GM19463 (cell line): ENCODE measurements around the gene NUSAP1.
"Not testable (repeated sequence)": the region's sequence is repeated elsewhere in the genome, so short reads cannot be mapped to it uniquely, and the experiment has no call there.

ENCODE experiments used
- ATAC-seq: cut with Tn5 transposase; IDR thresholded peaks from one replicate; pipeline ENCODE4 v1.9.1; 2021; ENCODE audit warnings: mild to moderate bottlenecking, moderate library complexity; ENCODE audit not compliant: unreplicated experiment

Gene NUSAP1

GRCh38 chr15:41331833-41332193 is 868 bp upstream of the NUSAP1 start:
- no peak for ATAC-seq

GRCh38 chr15:41333026-41333562 is 413 bp downstream of the NUSAP1 start:
- peak; percentile 14 for ATAC-seq

- no peak for ATAC-seq
These were observed 1.8 kb downstream of the NUSAP1 start for GRCh38 chr15:41334293-41335120.

GRCh38 chr15:41336549-41336948 is 3.9 kb downstream of the NUSAP1 start:
- no peak for ATAC-seq

- ATAC-seq: no peak
These were observed 4.4 kb downstream of the NUSAP1 start for GRCh38 chr15:41337047-41337446.

- no peak for ATAC-seq
These were observed 5.2 kb downstream of the NUSAP1 start for GRCh38 chr15:41337631-41338522.

- ATAC-seq: no peak
These were observed 7.6 kb downstream of the NUSAP1 start for GRCh38 chr15:41340189-41340695.

- no peak for ATAC-seq
These were observed 8.8 kb downstream of the NUSAP1 start for GRCh38 chr15:41341519-41341918.

- no peak for ATAC-seq
These were observed 14.6 kb downstream of the NUSAP1 start for GRCh38 chr15:41347236-41347635.

- no peak for ATAC-seq
These were observed 17.5 kb downstream of the NUSAP1 start for GRCh38 chr15:41350057-41350717.

- no peak for ATAC-seq
These were observed 21.7 kb downstream of the NUSAP1 start for GRCh38 chr15:41354371-41354770.

- ATAC-seq: no peak
These were observed 34.7 kb downstream of the NUSAP1 start for GRCh38 chr15:41367418-41367817.

- ATAC-seq: no peak
These were observed 45.3 kb downstream of the NUSAP1 start for GRCh38 chr15:41377978-41378377.

- ATAC-seq: not testable (repeated sequence)
These were observed 51.5 kb downstream of the NUSAP1 start for GRCh38 chr15:41383974-41384749.

GRCh38 chr15:41387646-41388045 is 55.0 kb downstream of the NUSAP1 start:
- no peak for ATAC-seq

GRCh38 chr15:41392659-41393058 is 60.0 kb downstream of the NUSAP1 start:
- no peak for ATAC-seq

GRCh38 chr15:41394924-41395323 is 62.2 kb downstream of the NUSAP1 start:
- no peak for ATAC-seq

GRCh38 chr15:41396111-41396510 is 63.4 kb downstream of the NUSAP1 start:
- no peak for ATAC-seq

- ATAC-seq: no peak
These were observed 69.2 kb downstream of the NUSAP1 start for GRCh38 chr15:41401904-41402267.

GRCh38 chr15:41407341-41407740 is 74.7 kb downstream of the NUSAP1 start:
- ATAC-seq: no peak
